HepG2 (cell line): ENCODE results near the gene MBLAC1. TPM values are rescaled to one million over a fixed set of nuclear protein-coding genes. Genes with fewer than 3 reads are reported as not detected.
A peak's percentile ranks its signal among the peaks of the same experiment; 100 is the strongest.

Experiments
- ATAC-seq: fragments of 200-7000 bp; cut with Tn5 transposase; 3 replicates; pipeline ENCODE4 v1.9.1; 2020; ENCODE audit warnings: mild to moderate bottlenecking, moderate library complexity
- BruUV-seq: library from RNA; stranded (reverse); fragments of 400-500 nt; replicated peaks from 2 replicates; lab custom pipeline; 2021; lab: Mats Ljungman, UMichigan
- CTCF ChIA-PET: fragments of 300-600 bp; formaldehyde crosslinking; extraction: SDS; loops from one replicate; lab custom pipeline; 2021; ENCODE audit warnings: low total read pairs, inconsistent platforms, low intra/inter-chr PET ratio; lab: Yijun Ruan, JAX
- POLR2A ChIA-PET: fragments of 350-600 bp; sonication (Branson Sonifier 250); formaldehyde crosslinking; loops from one replicate; lab custom pipeline; 2020; ENCODE audit warnings: antibody characterized with exemption, inconsistent platforms; lab: Yijun Ruan, JAX
- DNase-seq: peaks from one replicate; pipeline ENCODE4 v3.0.0-alpha.2; 2015; ENCODE audit warnings: low spot score
- FAIRE-seq: peaks from 3 replicates; lab custom pipeline; 2011; peaks lifted over from hg19 to GRCh38; lab: Jason Lieb, UNC
- H2AFZ ChIP-seq: one replicate; pipeline ENCODE4 v1.6.1; 2011; ENCODE audit warnings: low read length, inconsistent platforms
- H3K27ac ChIP-seq: fragments of 300-600 bp; 3 replicates; pipeline ENCODE4 v1.8.0; 2011; ENCODE audit warnings: mixed run types, mild to moderate bottlenecking, mixed read lengths, low read length, inconsistent platforms; ENCODE audit not compliant: insufficient read depth; ENCODE audit errors: extremely low read length
- H3K27me3 ChIP-seq, 2 experiments: fragments of 200-600 bp in 1 of 2; 2 replicates in 1 of 2; 3 replicates in 1 of 2; pipeline versions ENCODE4 v1.6.0 to v1.8.0; 2011; ENCODE audit warnings: low read length in 2 of 2, mild to moderate bottlenecking in 2 of 2, moderate library complexity in 2 of 2, inconsistent platforms in 1 of 2; ENCODE audit not compliant: insufficient read depth in 2 of 2, control insufficient read depth in 1 of 2
- H3K36me3 ChIP-seq, 2 experiments: fragments of 200-600 bp in 1 of 2; replicated peaks in 1 of 2; 2 replicates in 1 of 2; 3 replicates in 1 of 2; pipeline versions ENCODE4 v1.5.1 to v1.8.0; 2011; ENCODE audit warnings: low read length in 2 of 2, inconsistent platforms in 1 of 2; ENCODE audit not compliant: insufficient read depth in 2 of 2, control insufficient read depth in 1 of 2
- H3K4me1 ChIP-seq: 2 replicates; pipeline ENCODE4 v1.5.1; 2012; ENCODE audit warnings: low read length, inconsistent platforms; ENCODE audit not compliant: insufficient read depth
- H3K4me2 ChIP-seq: 2 replicates; pipeline ENCODE4 v1.6.0; 2011; ENCODE audit warnings: low read depth, low read length, inconsistent platforms
- H3K4me3 ChIP-seq, 3 experiments: fragments of 200-600 bp in 1 of 3; sonication (generic), shearing (Covaris generic) in 1 of 3; replicated peaks in 1 of 3; 2 replicates each; pipeline ENCODE4 v1.5.1; 2011 to 2016; ENCODE audit warnings: low read length in 3 of 3, inconsistent platforms in 2 of 3, low read depth in 2 of 3, mild to moderate bottlenecking in 2 of 3, control low read depth in 1 of 3, mixed read lengths in 1 of 3; ENCODE audit not compliant: insufficient read depth in 1 of 3
- H3K79me2 ChIP-seq: one replicate; pipeline ENCODE4 v1.6.1; 2011; ENCODE audit warnings: low read length, inconsistent platforms; ENCODE audit not compliant: insufficient read depth
- H3K9ac ChIP-seq: 2 replicates; pipeline ENCODE4 v1.6.0; 2011; ENCODE audit warnings: mild to moderate bottlenecking, low read depth, low read length, inconsistent platforms; ENCODE audit not compliant: insufficient read depth
- H3K9me3 ChIP-seq: 2 replicates; pipeline ENCODE4 v1.5.1; 2012; ENCODE audit warnings: mild to moderate bottlenecking, low read length
- H4K20me1 ChIP-seq: 2 replicates; pipeline ENCODE4 v1.6.0; 2011; ENCODE audit warnings: inconsistent platforms, mild to moderate bottlenecking, low read length, moderate library complexity; ENCODE audit not compliant: insufficient read depth
- DPF2 ChIP-seq: sonication (generic); formaldehyde crosslinking; IDR thresholded peaks from 2 replicates; pipeline ENCODE4 v1.4.0; 2020; ENCODE audit warnings: mild to moderate bottlenecking, low read depth, missing genetic modification reagents, borderline replicate concordance
- E2F2 ChIP-seq: sonication (generic); formaldehyde crosslinking; IDR thresholded peaks from 2 replicates; pipeline ENCODE4 v1.4.0; 2020; ENCODE audit warnings: missing genetic modification reagents, borderline replicate concordance
- ELF1 ChIP-seq: sonication (generic); formaldehyde crosslinking; IDR thresholded peaks from 2 replicates; pipeline ENCODE4 v1.4.0; 2020; ENCODE audit warnings: missing genetic modification reagents
- ETV5 ChIP-seq: IDR thresholded peaks from 2 replicates; pipeline ENCODE4 v1.6.1; 2018; ENCODE audit warnings: missing biosample characterization, missing genetic modification reagents, inconsistent platforms, borderline replicate concordance
- EZH2 ChIP-seq: conservative IDR thresholded peaks from 2 replicates; pipeline ENCODE4 v1.6.1; 2012; ENCODE audit warnings: mild to moderate bottlenecking, low read depth, low read length, moderate library complexity
- HDAC6 ChIP-seq: fragments of 200-600 bp; sonication (generic); IDR thresholded peaks from 2 replicates; pipeline ENCODE4 v1.7.0; 2017; ENCODE audit warnings: mild to moderate bottlenecking, antibody characterized with exemption, low read length, low read depth
- KLF6 ChIP-seq: IDR thresholded peaks from 2 replicates; pipeline ENCODE4 v1.8.0; 2016; ENCODE audit warnings: missing biosample characterization, missing genetic modification reagents
- NCOA5 ChIP-seq: sonication (generic); formaldehyde crosslinking; IDR thresholded peaks from 2 replicates; pipeline ENCODE4 v1.4.0; 2020; ENCODE audit warnings: missing genetic modification reagents
- REPIN1 ChIP-seq: sonication (generic); formaldehyde crosslinking; IDR thresholded peaks from 2 replicates; pipeline ENCODE4 v1.8.0; 2022; ENCODE audit warnings: missing genetic modification reagents, low read depth, mild to moderate bottlenecking, borderline replicate concordance
- SMARCE1 ChIP-seq: fragments of 450-650 bp; IDR thresholded peaks from 2 replicates; pipeline ENCODE4 v1.6.1; 2017; ENCODE audit warnings: borderline replicate concordance
- SP5 ChIP-seq: IDR thresholded peaks from 2 replicates; pipeline ENCODE4 v1.6.1; 2016; ENCODE audit warnings: low read depth, borderline replicate concordance
- TBP ChIP-seq: sonication (generic); formaldehyde crosslinking; IDR thresholded peaks from 2 replicates; pipeline ENCODE4 v1.5.0; 2020; ENCODE audit warnings: missing genetic modification reagents
- ZBTB44 ChIP-seq: sonication (generic); formaldehyde crosslinking; IDR thresholded peaks from 2 replicates; pipeline ENCODE4 v1.4.0; 2020; ENCODE audit warnings: missing genetic modification reagents
- ZGPAT ChIP-seq: IDR thresholded peaks from 2 replicates; pipeline ENCODE4 v1.6.1; 2016; ENCODE audit warnings: mild to moderate bottlenecking
- ZNF230 ChIP-seq: sonication (generic); formaldehyde crosslinking; IDR thresholded peaks from 2 replicates; pipeline ENCODE4 v1.4.0; 2020; ENCODE audit warnings: mild to moderate bottlenecking, missing genetic modification reagents
- ZNF274 ChIP-seq: sonication (generic); formaldehyde crosslinking; IDR thresholded peaks from 2 replicates; pipeline ENCODE4 v1.5.1; 2020; ENCODE audit warnings: mild to moderate bottlenecking, missing genetic modification reagents
- ZNF432 ChIP-seq: sonication (generic); formaldehyde crosslinking; IDR thresholded peaks from 2 replicates; pipeline ENCODE4 v1.5.0; 2020; ENCODE audit warnings: missing genetic modification reagents, mild to moderate bottlenecking, borderline replicate concordance
- ZNF740 ChIP-seq: sonication (generic); formaldehyde crosslinking; IDR thresholded peaks from 2 replicates; pipeline ENCODE4 v1.4.0; 2020; ENCODE audit warnings: missing genetic modification reagents
- WGBS: methylation state at CpG from one replicate; pipeline ENCODE4 v1.1.6; 2017; ENCODE audit warnings: low lambda C conversion rate; 5-methylcytosine and 5-hydroxymethylcytosine counted together
- in situ Hi-C: cut with HindIII; loops from 2 replicates; pipeline ENCODE4 v1.10.0; 2017; ENCODE audit warnings: low pct_unique_long_range_greater_than_20kb; ENCODE audit not compliant: extremely low pct_ligation_motif_present
- intact Hi-C: fragments of 100-400 bp; cut with micrococcal nuclease; formaldehyde crosslinking; loops from one replicate; pipeline ENCODE4 v1.10.0; 2022; ENCODE audit not compliant: unreplicated experiment
- polyA plus RNA-seq, 8 experiments: library from polyadenylated mRNA; depleted of rRNA in 3 of 8; stranded (reverse) in 7 of 8; unstranded in 1 of 8; fragments of >200 nt; fragmentation: Illumina TruSeq in 4 of 8; extraction: Trizol in 4 of 8; gene quantifications; 2 replicates each; pipeline versions ENCODE4 v1.2.1 to v1.2.3, GENCODE V29; 2011 to 2016; ENCODE audit warnings: low read depth in 4 of 8, missing spikeins in 1 of 8, mixed read lengths in 1 of 8; ENCODE audit not compliant: insufficient read depth in 1 of 8
- total RNA-seq, 5 experiments: library from RNA; depleted of rRNA; stranded (reverse); fragments of >200 nt; fragmentation: Illumina TruSeq; extraction: Trizol; gene quantifications; 2 replicates each; pipeline ENCODE4 v1.2.3, GENCODE V29; 2016; ENCODE audit warnings: low read depth in 1 of 5

The MBLAC1 gene
- total and polyA plus RNA-seq, 2 of the 13 experiments (the other 11 are each of a cell fraction or from before 2014, with no cell fraction given), result 0.79 to 2.1 TPM

GRCh38 chr7:100122067-100122466 lies 4.7 kb upstream of the MBLAC1 start:
- H3K79me2 ChIP-seq, result peaks cover 13% of the 10 kb centered on the region
- in situ Hi-C loops (no loop called here), intact Hi-C loops (no loop called here)
- no peaks in the 10 kb centered on the region for H3K36me3 ChIP-seq
- WGBS, result under 1% methylated on average over 13 of the region's 13 CpGs
- peak overlapping the region; percentile 66 for H3K27ac ChIP-seq
- H3K4me1 ChIP-seq, result peaks cover 59% of the 10 kb centered on the region
- H2AFZ ChIP-seq, result no peak overlapping the region
- POLR2A ChIA-PET, result interaction anchor here (2.2 to 2.3 kb wide), 2 partner anchors 21 to 27 kb away, joined by 6 to 24 read pairs; partner anchors contain the start of genes AP4M1, LAMTOR4 and MCM7
- CTCF ChIA-PET, result interaction anchor here (1.2 kb wide), 1 partner anchor 11 kb away, joined by 3 read pairs; no protein-coding TSS in a partner anchor
- H3K9ac ChIP-seq, result 0 out of 2 replicates have a peak overlapping the region, but pooled peaks have one; percentile 28
- no TSS peak for BruUV-seq
- FAIRE-seq (peak; percentile 96), DNase-seq (peak; percentile 90), ATAC-seq (peak; percentile 62)
- H3K4me2 ChIP-seq, result peak overlapping the region; percentile 66
- no peaks in the 10 kb centered on the region for H3K9me3 ChIP-seq
- H3K27me3 ChIP-seq, result no peaks in the 10 kb centered on the region; a peak in 1 of 5 replicates
- H3K4me3 ChIP-seq, result peak overlapping the region in 1 of 3 experiments; percentile 38; a peak in 2 of 6 replicates
- no peaks in the 10 kb centered on the region for H4K20me1 ChIP-seq
- TF ChIP-seq KLF6 (CRISPR knock-in tag) (no peak), SP5 (CRISPR knock-in tag) (peak; percentile 85), ETV5 (CRISPR knock-in tag) (peak; percentile 87), REPIN1 (CRISPR knock-in tag) (no peak), E2F2 (CRISPR knock-in tag) (no peak), SMARCE1 (no peak), ELF1 (peak; percentile 50; the same call in 1 of the 2 replicates), NCOA5 (CRISPR knock-in tag) (no peak), TBP (CRISPR knock-in tag) (no peak), ZNF740 (CRISPR knock-in tag) (no peak), ZNF274 (CRISPR knock-in tag) (no peak), HDAC6 (no peak), ZNF230 (CRISPR knock-in tag) (no peak), EZH2 (no peak), ZGPAT (peak; percentile 49; the same call in 1 of the 2 replicates), DPF2 (CRISPR knock-in tag) (no peak), ZBTB44 (CRISPR knock-in tag) (no peak), ZNF432 (CRISPR knock-in tag) (no peak)
